ENCODE data around the gene RAB44. TPM values are rescaled to one million over a fixed set of nuclear protein-coding genes. Genes with fewer than 3 reads are reported as not detected.

RAB44 gene
- total RNA-seq, 5 donors from 2014 or later (not counting 1 experiment from before 2014, with no cell fraction given) = 0.06 to 0.35 (median 0.09) TPM; not detected in 1

DNA sequence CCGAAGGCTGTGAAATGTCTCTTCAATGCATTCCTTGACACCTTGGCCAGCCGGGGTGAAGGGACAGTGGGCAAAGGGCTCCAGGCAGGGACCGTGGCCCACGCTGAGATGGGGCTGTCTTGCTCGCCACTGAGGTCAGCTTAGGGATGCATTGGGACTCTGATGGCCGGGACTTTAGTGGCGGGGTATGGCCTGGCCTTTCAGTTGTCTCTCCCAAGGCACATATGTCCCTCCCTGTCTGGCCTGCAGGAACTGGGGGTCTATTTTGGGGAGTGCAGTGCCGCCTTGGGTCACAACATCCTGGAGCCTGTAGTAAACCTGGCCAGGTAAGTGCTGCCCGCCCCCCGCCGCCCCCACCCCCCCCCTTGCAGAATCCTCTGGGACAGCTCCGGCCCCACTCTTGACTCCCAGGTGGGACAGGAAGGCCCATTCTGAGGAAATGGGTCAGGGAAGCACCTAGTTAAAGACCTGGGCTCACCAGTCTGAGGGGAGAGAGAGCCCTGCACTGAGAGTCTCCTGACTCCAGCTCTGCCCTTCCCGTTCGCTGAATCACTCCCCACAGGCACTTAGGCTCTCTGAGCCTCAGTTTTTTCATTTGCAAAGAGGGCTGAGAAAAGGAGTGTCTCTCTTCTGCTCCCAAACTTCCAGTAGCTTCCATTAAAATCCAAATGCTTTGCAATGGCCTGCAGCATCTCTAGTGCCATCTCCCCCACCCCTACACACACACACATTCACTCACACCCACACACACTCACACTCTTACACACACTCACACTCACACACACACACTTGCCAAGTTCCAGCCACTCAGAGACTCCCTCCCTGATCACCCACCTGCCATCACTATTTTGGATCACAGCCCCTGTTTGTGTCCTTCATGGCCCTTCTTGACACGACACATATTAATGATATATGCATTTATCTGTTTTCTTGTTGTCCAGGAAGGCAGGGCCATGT, 33.1 kb downstream of the RAB44 start:
- Mint-ChIP-seq H3K4me1 (peaks cover 20 to 29% (median 26%) of the 10 kb centered on the region in 3 donors), H3K27me3 (peaks cover 3 to 4% of the 10 kb centered on the region in 2 donors), H3K9me3 (no peaks in the 10 kb centered on the region), H3K36me3 (no peaks in the 10 kb centered on the region), H3K27ac (no peak overlapping the region), H3K4me3 (no peak overlapping the region)
- ATAC-seq (replicated peaks in 1 of 4) (no peak), DNase-seq (no peak)
- Histone ChIP-seq H3K9me3 (no peaks in the 10 kb centered on the region), H3K36me3 (ENCODE audit: control insufficient read depth in 2 of 2, extremely low read depth in 1 of 2, insufficient read depth in 1 of 2, low read length in 1 of 2) (no peaks in the 10 kb centered on the region), H3K4me1 (ENCODE audit: control insufficient read depth in 1 of 2, extremely low read depth in 1 of 2, insufficient read depth in 2 of 2, low read length in 2 of 2) (peaks cover 0 to 19% of the 10 kb centered on the region in 2 experiments), H3K4me3 (ENCODE audit: control insufficient read depth in 1 of 2, extremely low read depth in 1 of 2, low read length in 1 of 2) (no peak overlapping the region), H3K27ac (ENCODE audit: low read length) (no peak overlapping the region), H3K27me3 (replicated peaks in 1 of 2; ENCODE audit: control insufficient read depth in 2 of 2, extremely low read depth in 1 of 2, insufficient read depth in 2 of 2, low read length in 1 of 2) (peaks cover 0 to 4% of the 10 kb centered on the region in 2 experiments)
- ChIA-PET CTCF (no interaction called here), POLR2A (no interaction called here)
- WGBS (ENCODE audit: insufficient coverage) = 94% methylated on average over 8 of the region's 15 CpGs

GRCh38 chr6:36731622-36732310, 34.1 kb downstream of the RAB44 start:
- Mint-ChIP-seq H3K36me3 (no peaks in the 10 kb centered on the region), H3K27ac (no peak overlapping the region), H3K9me3 (no peaks in the 10 kb centered on the region), H3K4me1 (peaks cover 20 to 27% (median 25%) of the 10 kb centered on the region in 3 donors), H3K27me3 (peaks cover 3 to 4% of the 10 kb centered on the region in 2 donors), H3K4me3 (no peak overlapping the region)
- Histone ChIP-seq H3K27ac (ENCODE audit: low read length) (no peak overlapping the region), H3K27me3 (replicated peaks in 1 of 2; ENCODE audit: control insufficient read depth in 2 of 2, extremely low read depth in 1 of 2, insufficient read depth in 2 of 2, low read length in 1 of 2) (peaks cover 0 to 4% of the 10 kb centered on the region in 2 experiments), H3K36me3 (ENCODE audit: control insufficient read depth in 2 of 2, extremely low read depth in 1 of 2, insufficient read depth in 1 of 2, low read length in 1 of 2) (no peaks in the 10 kb centered on the region), H3K4me3 (ENCODE audit: control insufficient read depth in 1 of 2, extremely low read depth in 1 of 2, low read length in 1 of 2) (no peak overlapping the region), H3K9me3 (no peaks in the 10 kb centered on the region), H3K4me1 (ENCODE audit: control insufficient read depth in 1 of 2, extremely low read depth in 1 of 2, insufficient read depth in 2 of 2, low read length in 2 of 2) (peaks cover 0 to 22% of the 10 kb centered on the region in 2 experiments)
- ATAC-seq (replicated peaks in 1 of 4) (no peak), DNase-seq (no peak)
- CTCF ChIA-PET = interaction anchor here (0.6 to 1.1 kb wide), 2 partner anchors 35 to 153 kb away, joined by 3 to 4 read pairs; no protein-coding TSS in a partner anchor
- POLR2A ChIA-PET = no interaction called here
- WGBS (ENCODE audit: insufficient coverage) = 85% methylated on average over 5 of the region's 12 CpGs

DNA sequence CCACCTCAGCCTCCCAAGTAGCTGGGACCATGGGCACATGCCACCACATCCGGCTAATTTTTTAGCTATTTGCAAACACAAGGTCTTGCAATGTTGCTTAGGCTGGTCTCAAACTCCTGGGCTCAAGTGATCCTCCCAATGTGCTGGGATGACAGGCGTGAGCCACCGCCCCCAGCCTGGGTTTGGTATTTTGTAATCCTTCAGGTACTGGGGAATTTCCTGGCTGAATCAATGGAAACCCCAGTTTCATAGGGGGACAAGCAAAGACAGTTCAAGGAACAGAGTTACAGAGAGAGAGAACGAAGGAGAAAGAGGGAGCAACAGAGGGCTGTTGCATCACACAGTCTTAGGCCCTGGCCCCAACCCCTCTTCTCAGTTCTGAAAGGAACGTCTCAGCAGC, 35.7 kb downstream of the RAB44 start:
- Histone ChIP-seq H3K4me1 (ENCODE audit: control insufficient read depth in 1 of 2, extremely low read depth in 1 of 2, insufficient read depth in 2 of 2, low read length in 2 of 2) (peaks cover 0 to 16% of the 10 kb centered on the region in 2 experiments), H3K9me3 (no peaks in the 10 kb centered on the region), H3K4me3 (ENCODE audit: control insufficient read depth in 1 of 2, extremely low read depth in 1 of 2, low read length in 1 of 2) (no peak overlapping the region), H3K27ac (ENCODE audit: low read length) (no peak overlapping the region), H3K36me3 (ENCODE audit: control insufficient read depth in 2 of 2, extremely low read depth in 1 of 2, insufficient read depth in 1 of 2, low read length in 1 of 2) (no peaks in the 10 kb centered on the region), H3K27me3 (replicated peaks in 1 of 2; ENCODE audit: control insufficient read depth in 2 of 2, extremely low read depth in 1 of 2, insufficient read depth in 2 of 2, low read length in 1 of 2) (peaks cover 0 to 4% of the 10 kb centered on the region in 2 experiments)
- H3K27me3 Mint-ChIP-seq = peaks cover 3 to 4% of the 10 kb centered on the region in 2 donors
- ATAC-seq (replicated peaks in 1 of 4) = no peak
- no peak overlapping the region for H3K27ac Mint-ChIP-seq
- H3K9me3 Mint-ChIP-seq = no peaks in the 10 kb centered on the region
- H3K4me1 Mint-ChIP-seq = peaks cover 6 to 12% (median 10%) of the 10 kb centered on the region in 3 donors
- POLR2A ChIA-PET = no interaction called here
- WGBS (ENCODE audit: insufficient coverage) = 100% methylated on average over 1 of the region's 5 CpGs
- no peak overlapping the region for H3K4me3 Mint-ChIP-seq
- H3K36me3 Mint-ChIP-seq = no peaks in the 10 kb centered on the region
- CTCF ChIA-PET = no interaction called here
- DNase-seq = no peak

- 79% methylated on average over 7 of the region's 7 CpGs for WGBS (ENCODE audit: insufficient coverage)
- no peak for ATAC-seq (replicated peaks in 1 of 4)
- Histone ChIP-seq H3K27me3 (replicated peaks in 1 of 2; ENCODE audit: control insufficient read depth in 2 of 2, extremely low read depth in 1 of 2, insufficient read depth in 2 of 2, low read length in 1 of 2) (peaks cover 0 to 4% of the 10 kb centered on the region in 2 experiments), H3K4me3 (ENCODE audit: control insufficient read depth in 1 of 2, extremely low read depth in 1 of 2, low read length in 1 of 2) (no peak overlapping the region), H3K27ac (ENCODE audit: low read length) (no peak overlapping the region), H3K9me3 (no peaks in the 10 kb centered on the region), H3K36me3 (ENCODE audit: control insufficient read depth in 2 of 2, extremely low read depth in 1 of 2, insufficient read depth in 1 of 2, low read length in 1 of 2) (no peaks in the 10 kb centered on the region), H3K4me1 (ENCODE audit: control insufficient read depth in 1 of 2, extremely low read depth in 1 of 2, insufficient read depth in 2 of 2, low read length in 2 of 2) (peaks cover 0 to 14% of the 10 kb centered on the region in 2 experiments)
- Mint-ChIP-seq H3K36me3 (no peaks in the 10 kb centered on the region), H3K27me3 (peaks cover 3 to 4% of the 10 kb centered on the region in 2 donors), H3K4me1 (peaks cover 6 to 8% (median 6%) of the 10 kb centered on the region in 3 donors), H3K9me3 (no peaks in the 10 kb centered on the region), H3K4me3 (peak overlapping the region in 2 of 3 donors; percentile 45 to 64), H3K27ac (no peak overlapping the region)
- DNase-seq = no peak
- ChIA-PET POLR2A (interaction anchor here (0.6 to 0.8 kb wide), 2 partner anchors 180 to 195 kb away, joined by 3 to 4 read pairs; no protein-coding TSS in a partner anchor), CTCF (interaction anchor here in 1 of 2 donors (0.7 to 1.0 kb wide), 3 partner anchors 21 to 302 kb away, joined by 3 read pairs; no protein-coding TSS in a partner anchor)
Observed at GRCh38 chr6:36734486-36735060, 36.9 kb downstream of the RAB44 start.

- Histone ChIP-seq H3K27me3 (replicated peaks in 1 of 2; ENCODE audit: control insufficient read depth in 2 of 2, extremely low read depth in 1 of 2, insufficient read depth in 2 of 2, low read length in 1 of 2) (peaks cover 0 to 4% of the 10 kb centered on the region in 2 experiments), H3K4me1 (ENCODE audit: control insufficient read depth in 1 of 2, extremely low read depth in 1 of 2, insufficient read depth in 2 of 2, low read length in 2 of 2) (peaks cover 0 to 14% of the 10 kb centered on the region in 2 experiments), H3K27ac (ENCODE audit: low read length) (no peak overlapping the region), H3K4me3 (ENCODE audit: control insufficient read depth in 1 of 2, extremely low read depth in 1 of 2, low read length in 1 of 2) (no peak overlapping the region), H3K9me3 (no peaks in the 10 kb centered on the region), H3K36me3 (ENCODE audit: control insufficient read depth in 2 of 2, extremely low read depth in 1 of 2, insufficient read depth in 1 of 2, low read length in 1 of 2) (no peaks in the 10 kb centered on the region)
- ChIA-PET CTCF (interaction anchor here in 1 of 2 donors (0.7 kb wide), 2 partner anchors 20 to 303 kb away, joined by 3 read pairs; no protein-coding TSS in a partner anchor), POLR2A (interaction anchor here (0.6 to 0.8 kb wide), 2 partner anchors 179 to 196 kb away, joined by 3 to 4 read pairs; no protein-coding TSS in a partner anchor)
- Mint-ChIP-seq H3K4me3 (peak overlapping the region in 2 of 3 donors; percentile 45 to 64), H3K27me3 (peaks cover 3 to 4% of the 10 kb centered on the region in 2 donors), H3K9me3 (no peaks in the 10 kb centered on the region), H3K27ac (peak overlapping the region in 1 of 2 donors; percentile 71), H3K4me1 (peaks cover 6 to 9% (median 8%) of the 10 kb centered on the region in 3 donors), H3K36me3 (no peaks in the 10 kb centered on the region)
- peak; percentile 51 to 90 (median 62) for ATAC-seq (replicated peaks in 1 of 4)
- 48% methylated on average over 18 of the region's 24 CpGs for WGBS (ENCODE audit: insufficient coverage)
- DNase-seq = peak in 19 of 35 experiments; percentile 7 to 63 (median 21)
Observed at GRCh38 chr6:36735110-36736071, 37.8 kb downstream of the RAB44 start.
